Measurements from ENCODE around the gene FRMD4B. TPM values are rescaled to one million over a fixed set of nuclear protein-coding genes. Genes with fewer than 3 reads are reported as not detected.

Gene FRMD4B
- total RNA-seq, 1 donor from 2014 or later: 37.4 TPM

DNA sequence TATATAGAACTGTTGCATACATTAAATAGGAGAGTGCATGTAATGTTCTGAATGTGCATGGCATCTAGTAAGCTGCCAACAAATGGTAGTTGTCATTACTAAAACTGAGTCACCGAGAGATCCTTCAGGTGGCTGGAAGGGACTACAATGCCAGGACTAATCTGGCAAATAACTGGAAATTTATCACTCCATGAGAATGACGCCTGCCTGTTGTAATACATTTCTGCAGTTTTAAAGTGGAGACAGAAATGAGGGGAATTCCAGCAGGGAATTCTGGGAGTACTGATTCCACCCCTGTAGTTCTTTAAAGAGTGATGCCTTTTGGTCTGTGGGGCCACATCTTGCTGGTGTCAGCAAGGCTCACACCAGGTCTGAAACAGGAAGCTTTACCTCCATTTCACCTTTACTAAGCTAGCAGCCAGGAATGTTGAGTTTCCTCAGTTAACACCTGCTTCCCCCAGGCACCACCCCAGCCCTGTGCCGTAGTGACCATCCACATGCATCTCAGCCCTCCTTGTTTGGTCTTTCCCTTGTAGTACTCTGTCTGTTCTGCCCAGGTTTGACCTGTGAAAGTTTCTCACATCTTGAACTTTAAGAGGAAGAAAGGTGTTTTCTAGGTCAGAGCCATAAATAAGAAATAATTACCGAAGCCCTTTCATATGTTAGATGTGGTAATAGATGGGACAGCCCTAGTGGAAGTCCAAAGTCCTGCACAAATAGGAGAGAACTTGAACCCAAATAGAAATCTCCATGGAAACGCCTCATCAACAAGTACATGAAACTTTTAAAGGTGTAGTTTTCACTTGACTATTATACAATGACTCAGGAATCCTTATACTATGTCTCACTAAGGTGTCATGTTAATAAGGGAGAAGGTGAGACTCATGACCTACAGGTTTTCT is 206.8 kb downstream of the FRMD4B start:
- no peak for DNase-seq (ENCODE audit: extremely low spot score, unreplicated experiment)
- Mint-ChIP-seq H3K4me3 (peak overlapping the region; percentile 1), H3K27ac (peak overlapping the region; percentile 83), H3K27me3 (no peaks in the 10 kb centered on the region), H3K36me3 (peaks cover 62% of the 10 kb centered on the region), H3K4me1 (ENCODE audit: unreplicated experiment) (peaks cover 28% of the 10 kb centered on the region), H3K9me3 (no peaks in the 10 kb centered on the region)
- TF ChIP-seq CTCF (conservative IDR thresholded peaks at IDR 0.05): peak; percentile 18

GRCh38 chr3:69178082-69178481 is 207.8 kb downstream of the FRMD4B start:
- Mint-ChIP-seq H3K36me3 (peaks cover 61% of the 10 kb centered on the region), H3K27ac (peak overlapping the region; percentile 6)

DNA sequence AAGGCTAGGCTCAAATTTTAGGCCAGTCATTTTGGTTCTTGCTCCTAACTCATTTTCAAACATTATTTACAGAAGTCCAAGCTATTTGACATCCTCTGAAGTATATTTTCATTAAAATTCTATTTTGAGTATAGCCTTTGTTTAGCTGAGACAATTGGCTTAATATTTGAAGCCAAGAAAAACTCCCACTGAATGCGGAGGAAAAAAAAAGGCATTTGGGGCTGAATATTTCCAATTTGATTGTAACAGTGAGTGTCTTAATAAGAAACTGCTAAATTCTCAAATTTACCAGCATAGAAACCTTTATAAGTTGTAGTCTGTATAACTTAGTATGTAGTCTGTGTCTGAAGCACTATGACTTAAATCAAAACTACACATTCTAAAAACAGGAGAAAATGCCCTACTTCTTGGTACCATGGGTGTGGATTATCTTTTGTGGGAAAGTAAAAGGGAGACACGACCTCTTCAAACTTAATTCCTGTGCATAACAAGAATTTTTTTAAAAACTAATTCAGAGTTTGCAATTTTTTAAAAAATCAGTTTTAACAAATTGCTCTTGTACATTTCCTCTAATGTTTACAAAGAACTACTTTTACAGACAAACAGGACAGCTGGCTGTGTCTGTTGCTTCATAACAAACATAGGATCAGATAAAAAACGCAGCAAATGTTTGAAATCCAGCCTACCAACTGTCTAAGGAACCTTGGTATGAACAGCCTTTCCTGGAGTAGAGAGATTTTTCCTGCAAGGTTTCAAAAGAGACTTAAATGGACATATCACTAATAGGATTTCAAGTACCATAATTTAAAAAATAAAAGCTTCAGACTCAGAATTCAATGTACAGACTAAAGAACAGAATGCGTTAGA is 210.8 kb downstream of the FRMD4B start:
- Mint-ChIP-seq H3K9me3 (no peaks in the 10 kb centered on the region), H3K36me3 (peaks cover 50% of the 10 kb centered on the region), H3K27ac (no peak overlapping the region), H3K4me1 (ENCODE audit: unreplicated experiment) (peaks cover 27% of the 10 kb centered on the region), H3K4me3 (no peak overlapping the region), H3K27me3 (no peaks in the 10 kb centered on the region)
- TF ChIP-seq CTCF (conservative IDR thresholded peaks at IDR 0.05): no peak
- no peak for DNase-seq (ENCODE audit: extremely low spot score, unreplicated experiment)

More at GRCh38 chr3:69178082-69178481, 207.8 kb downstream of the FRMD4B start:
- Mint-ChIP-seq H3K9me3 (no peaks in the 10 kb centered on the region), H3K27me3 (no peaks in the 10 kb centered on the region), H3K4me3 (no peak overlapping the region), H3K4me1 (ENCODE audit: unreplicated experiment) (peaks cover 28% of the 10 kb centered on the region)
- TF ChIP-seq CTCF (conservative IDR thresholded peaks at IDR 0.05): no peak
- DNase-seq (ENCODE audit: extremely low spot score, unreplicated experiment): no peak

DNA sequence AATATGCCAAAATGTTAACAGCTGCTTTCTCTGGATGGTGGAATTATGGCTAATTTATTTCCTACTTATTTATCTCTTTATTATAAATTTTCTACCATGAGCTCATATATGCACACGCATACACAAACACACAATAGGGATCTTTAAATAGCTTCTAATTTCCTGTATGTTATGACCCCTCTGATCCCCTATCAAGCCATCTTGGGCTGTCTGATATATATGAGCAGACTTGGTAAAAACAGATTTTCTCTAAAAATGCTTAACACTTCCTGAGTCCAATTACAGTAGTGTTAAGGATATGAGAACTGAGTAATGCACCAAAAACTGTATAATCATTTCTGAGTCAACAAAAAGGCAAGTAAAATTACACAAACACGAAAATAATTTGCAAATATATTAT is 211.4 kb downstream of the FRMD4B start:
- Mint-ChIP-seq H3K27me3 (no peaks in the 10 kb centered on the region), H3K4me1 (ENCODE audit: unreplicated experiment) (peaks cover 23% of the 10 kb centered on the region), H3K27ac (no peak overlapping the region), H3K36me3 (peaks cover 46% of the 10 kb centered on the region), H3K9me3 (no peaks in the 10 kb centered on the region), H3K4me3 (no peak overlapping the region)
- no peak for TF ChIP-seq CTCF (conservative IDR thresholded peaks at IDR 0.05)
- DNase-seq (ENCODE audit: extremely low spot score, unreplicated experiment): no peak

GRCh38 chr3:69172058-69172457 is 213.8 kb downstream of the FRMD4B start:
- H3K4me1 Mint-ChIP-seq (ENCODE audit: unreplicated experiment): peaks cover 17% of the 10 kb centered on the region
- TF ChIP-seq CTCF (conservative IDR thresholded peaks at IDR 0.05): no peak
- H3K27me3 Mint-ChIP-seq: no peaks in the 10 kb centered on the region
- peaks cover 33% of the 10 kb centered on the region for H3K36me3 Mint-ChIP-seq
- no peak for DNase-seq (ENCODE audit: extremely low spot score, unreplicated experiment)
- H3K9me3 Mint-ChIP-seq: no peaks in the 10 kb centered on the region
- no peak overlapping the region for H3K4me3 Mint-ChIP-seq
- no peak overlapping the region for H3K27ac Mint-ChIP-seq

Measured in type B pancreatic cell (in vitro differentiated cells).